Nephron progenitor cell (in vitro differentiated cells): Measurements from ENCODE around the gene SHROOM1.
A peak's percentile ranks its signal among the peaks of the same experiment; 100 is the strongest.

Experiments used
- DNase-seq: peaks from one replicate; pipeline ENCODE4 v3.0.0; 2021
- H3K27ac Mint-ChIP-seq: 2 replicates; pipeline ENCODE4 v1.8.0; 2021; ENCODE audit warnings: mild to moderate bottlenecking, moderate library complexity, mixed read lengths
- H3K27me3 Mint-ChIP-seq: 2 replicates; pipeline ENCODE4 v1.8.0; 2021; ENCODE audit warnings: mild to moderate bottlenecking, low read depth, mixed read lengths; ENCODE audit not compliant: poor library complexity
- H3K36me3 Mint-ChIP-seq: 2 replicates; pipeline ENCODE4 v1.8.0; 2021; ENCODE audit warnings: low read depth, mixed read lengths
- H3K4me1 Mint-ChIP-seq: 2 replicates; pipeline ENCODE4 v1.8.0; 2021; ENCODE audit warnings: mixed read lengths
- H3K4me3 Mint-ChIP-seq: 2 replicates; pipeline ENCODE4 v1.8.0; 2021; ENCODE audit warnings: mild to moderate bottlenecking, moderate library complexity, mixed read lengths
- H3K9me3 Mint-ChIP-seq: 2 replicates; pipeline ENCODE4 v1.8.0; 2021; ENCODE audit warnings: mild to moderate bottlenecking, moderate library complexity, mixed read lengths
- TF ChIP-seq, protein P1 (sequence below): fragments of 200-600 bp; sonication (generic); IDR thresholded peaks from 2 replicates; pipeline ENCODE4 v1.5.0; 2021; ENCODE audit warnings: antibody characterized with exemption

SHROOM1 gene

DNA sequence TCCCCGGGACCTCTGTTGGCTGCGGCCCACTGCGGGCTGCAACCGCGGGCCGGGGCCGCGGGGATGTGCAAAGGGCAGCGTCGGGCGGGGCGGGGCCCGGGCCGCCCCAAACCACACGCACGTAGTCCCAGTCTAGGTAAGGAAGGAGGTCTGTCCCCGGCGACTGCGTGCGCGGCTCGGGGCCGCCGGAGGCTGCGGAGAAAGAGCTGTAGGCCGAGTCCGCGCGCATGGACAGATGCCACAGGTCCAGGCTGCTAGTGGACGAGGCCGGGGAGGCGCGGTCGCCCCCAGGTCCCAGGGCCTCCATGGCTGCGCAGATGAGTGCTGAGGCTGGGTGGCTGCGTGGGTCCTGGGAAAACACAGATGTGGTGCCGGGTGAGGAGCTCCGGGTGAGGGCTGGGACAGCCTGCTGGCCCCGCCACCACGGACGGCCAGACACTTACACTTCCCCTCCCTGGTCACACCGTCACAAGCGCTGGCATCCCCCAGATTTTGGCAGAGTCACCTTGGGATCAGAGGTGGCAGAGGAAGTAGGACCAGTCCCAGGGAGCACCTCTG is 4.5 kb downstream of the SHROOM1 start:
- TF ChIP-seq, protein P1, sequence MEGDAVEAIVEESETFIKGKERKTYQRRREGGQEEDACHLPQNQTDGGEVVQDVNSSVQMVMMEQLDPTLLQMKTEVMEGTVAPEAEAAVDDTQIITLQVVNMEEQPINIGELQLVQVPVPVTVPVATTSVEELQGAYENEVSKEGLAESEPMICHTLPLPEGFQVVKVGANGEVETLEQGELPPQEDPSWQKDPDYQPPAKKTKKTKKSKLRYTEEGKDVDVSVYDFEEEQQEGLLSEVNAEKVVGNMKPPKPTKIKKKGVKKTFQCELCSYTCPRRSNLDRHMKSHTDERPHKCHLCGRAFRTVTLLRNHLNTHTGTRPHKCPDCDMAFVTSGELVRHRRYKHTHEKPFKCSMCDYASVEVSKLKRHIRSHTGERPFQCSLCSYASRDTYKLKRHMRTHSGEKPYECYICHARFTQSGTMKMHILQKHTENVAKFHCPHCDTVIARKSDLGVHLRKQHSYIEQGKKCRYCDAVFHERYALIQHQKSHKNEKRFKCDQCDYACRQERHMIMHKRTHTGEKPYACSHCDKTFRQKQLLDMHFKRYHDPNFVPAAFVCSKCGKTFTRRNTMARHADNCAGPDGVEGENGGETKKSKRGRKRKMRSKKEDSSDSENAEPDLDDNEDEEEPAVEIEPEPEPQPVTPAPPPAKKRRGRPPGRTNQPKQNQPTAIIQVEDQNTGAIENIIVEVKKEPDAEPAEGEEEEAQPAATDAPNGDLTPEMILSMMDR: no peak
- DNase-seq: peak; percentile 32
- Mint-ChIP-seq H3K9me3 (no peaks in the 10 kb centered on the region), H3K4me1 (peaks cover 21% of the 10 kb centered on the region), H3K27ac (no peak overlapping the region), H3K36me3 (peaks cover 4% of the 10 kb centered on the region), H3K27me3 (peaks cover 67% of the 10 kb centered on the region), H3K4me3 (no peak overlapping the region)

DNA sequence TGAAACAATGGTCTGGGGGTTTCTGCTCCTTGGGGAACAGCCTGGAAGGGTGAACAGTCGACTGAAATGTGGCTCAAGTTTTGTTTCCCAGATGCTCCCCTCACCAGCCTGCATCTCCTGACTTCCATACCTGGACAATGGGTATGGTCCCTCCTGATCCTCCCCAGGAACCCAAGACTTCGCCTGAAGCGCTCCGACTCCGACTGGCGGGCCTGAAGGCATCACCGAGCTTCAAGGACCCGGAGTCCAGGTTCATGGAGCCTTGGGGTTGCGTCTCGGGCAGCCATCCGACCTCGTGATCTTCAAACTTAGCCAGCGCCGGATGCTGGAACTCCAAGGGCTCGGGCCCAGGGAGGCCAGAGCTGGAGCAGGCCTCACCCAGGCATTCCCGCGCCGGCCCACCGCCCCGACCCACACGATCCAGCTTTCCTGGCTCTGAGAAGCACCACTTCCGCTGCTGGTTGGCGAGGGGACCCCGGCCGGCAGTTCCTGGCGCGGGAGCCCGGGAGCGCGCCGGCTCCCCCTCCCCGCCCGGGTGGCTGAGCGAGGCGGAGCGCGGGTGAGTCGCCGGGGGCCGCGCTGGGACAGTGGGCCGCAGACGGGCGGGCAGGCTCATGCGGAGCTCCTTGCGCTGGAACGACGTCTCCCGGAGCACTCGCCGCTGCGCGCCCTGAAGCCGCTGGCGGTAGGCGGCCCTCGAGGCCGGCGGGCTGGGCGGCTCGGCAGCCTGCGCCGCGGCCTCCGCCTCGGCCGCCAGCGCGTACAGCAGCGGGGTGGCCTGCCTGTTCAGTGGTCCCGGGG is 5.2 kb downstream of the SHROOM1 start:
- no peak overlapping the region for H3K4me3 Mint-ChIP-seq
- H3K9me3 Mint-ChIP-seq: no peaks in the 10 kb centered on the region
- peaks cover 69% of the 10 kb centered on the region for H3K27me3 Mint-ChIP-seq
- H3K27ac Mint-ChIP-seq: no peak overlapping the region
- H3K36me3 Mint-ChIP-seq: peaks cover 4% of the 10 kb centered on the region
- TF ChIP-seq, protein P1: no peak
- peak; percentile 58 for DNase-seq
- peaks cover 23% of the 10 kb centered on the region for H3K4me1 Mint-ChIP-seq

DNA sequence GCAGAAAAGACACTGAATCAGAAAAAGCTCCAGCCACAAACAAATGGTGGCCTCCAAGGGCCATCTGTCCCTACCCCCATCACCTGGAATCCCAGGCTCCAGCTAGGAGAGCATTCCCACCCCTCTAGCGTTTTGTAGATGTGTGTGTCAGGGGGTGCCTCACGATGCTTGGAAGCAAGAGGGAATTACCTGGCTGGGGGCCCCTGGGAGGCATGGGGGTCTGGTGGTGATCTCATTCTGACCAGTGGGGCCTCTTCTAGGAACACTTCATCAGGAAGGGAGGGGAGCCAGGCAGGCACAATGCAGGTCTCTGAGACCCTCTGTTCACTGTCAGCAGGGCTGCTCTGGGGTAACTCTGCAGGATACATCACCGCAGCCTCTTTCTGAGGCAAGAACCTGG is 6.0 kb downstream of the SHROOM1 start:
- no peaks in the 10 kb centered on the region for H3K9me3 Mint-ChIP-seq
- H3K27ac Mint-ChIP-seq: no peak overlapping the region
- H3K36me3 Mint-ChIP-seq: peaks cover 4% of the 10 kb centered on the region
- H3K27me3 Mint-ChIP-seq: peaks cover 63% of the 10 kb centered on the region
- H3K4me1 Mint-ChIP-seq: peaks cover 26% of the 10 kb centered on the region
- no peak overlapping the region for H3K4me3 Mint-ChIP-seq
- TF ChIP-seq, protein P1: no peak
- DNase-seq: no peak

DNA sequence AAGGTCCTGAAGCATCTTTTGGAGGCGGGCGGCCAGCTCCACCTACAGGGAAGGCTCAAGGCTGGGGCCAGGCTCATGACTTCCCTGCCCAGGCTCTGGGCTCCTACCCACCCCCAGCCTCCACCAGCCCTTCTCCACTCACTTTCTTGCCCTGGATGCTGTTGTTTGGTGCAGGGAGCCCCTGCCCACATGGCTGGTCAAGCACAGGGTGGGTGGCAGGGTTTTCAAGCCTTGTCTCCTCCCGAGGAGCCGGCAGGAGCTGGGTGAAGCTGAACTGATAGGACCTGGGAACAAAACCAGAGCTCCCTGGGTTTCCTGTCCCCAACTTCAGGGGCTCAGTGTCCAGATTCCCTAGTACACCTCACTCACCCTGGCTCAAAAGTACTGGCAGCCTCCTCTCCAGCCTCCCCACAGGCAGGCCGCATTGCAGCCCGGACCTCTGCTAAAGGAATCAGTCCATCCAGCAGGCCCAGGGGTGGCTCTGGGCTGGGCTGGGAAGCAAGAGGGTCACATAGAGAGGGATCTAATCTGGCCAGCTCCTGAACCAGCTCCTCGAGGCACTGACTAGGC is 6.9 kb downstream of the SHROOM1 start:
- Mint-ChIP-seq H3K27ac (no peak overlapping the region), H3K4me3 (peak overlapping the region; percentile 52), H3K9me3 (no peaks in the 10 kb centered on the region), H3K36me3 (peaks cover 4% of the 10 kb centered on the region), H3K4me1 (peaks cover 21% of the 10 kb centered on the region), H3K27me3 (peaks cover 62% of the 10 kb centered on the region)
- DNase-seq: no peak
- TF ChIP-seq, protein P1: no peak

DNA sequence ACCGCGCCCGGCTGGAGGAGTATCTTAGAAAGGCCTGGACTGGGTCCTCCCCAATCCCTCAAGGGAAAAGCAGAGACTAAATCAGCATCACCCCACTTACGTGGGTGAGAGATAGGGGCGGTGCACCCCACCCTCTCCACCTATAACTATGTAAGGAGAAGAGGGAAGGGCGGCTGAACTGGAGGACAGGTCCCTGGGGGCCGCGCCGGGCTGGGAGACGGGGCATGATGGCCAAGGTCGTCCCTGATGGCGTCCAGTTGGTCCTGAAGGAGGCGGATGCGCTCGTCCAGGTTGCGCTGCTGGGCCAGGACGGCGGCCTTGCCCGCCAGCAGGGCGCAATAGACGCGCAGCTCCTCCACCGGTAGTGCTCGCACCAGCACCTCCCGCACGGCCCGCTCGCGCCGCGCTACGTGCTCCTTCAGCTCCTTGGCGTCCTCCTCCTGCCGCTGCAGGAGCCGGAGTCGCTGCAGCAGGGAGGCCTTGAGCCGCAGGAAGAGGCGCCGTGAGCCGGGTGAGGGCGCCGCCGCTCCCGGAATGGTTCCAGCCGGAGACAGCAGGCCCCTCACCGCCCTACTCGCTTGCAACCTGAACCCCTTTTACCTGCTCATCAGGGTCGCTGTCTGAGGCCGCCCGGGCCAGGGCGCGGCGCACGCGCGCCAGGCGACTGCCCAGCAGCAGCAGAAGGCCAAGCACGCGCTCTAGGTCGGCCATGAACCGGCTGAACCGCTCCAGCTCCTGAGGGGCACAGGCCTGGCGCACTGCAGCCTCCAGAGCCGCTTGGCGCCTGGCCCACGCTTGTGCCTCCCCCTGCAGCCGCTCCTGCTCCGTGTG is 7.6 kb downstream of the SHROOM1 start:
- peak; percentile 73 for DNase-seq
- no peaks in the 10 kb centered on the region for H3K9me3 Mint-ChIP-seq
- peak overlapping the region; percentile 52 for H3K4me3 Mint-ChIP-seq
- TF ChIP-seq, protein P1: no peak
- H3K27ac Mint-ChIP-seq: no peak overlapping the region
- peaks cover 62% of the 10 kb centered on the region for H3K27me3 Mint-ChIP-seq
- H3K4me1 Mint-ChIP-seq: peaks cover 21% of the 10 kb centered on the region
- peaks cover 4% of the 10 kb centered on the region for H3K36me3 Mint-ChIP-seq
